GM15510 (cell line): ENCODE measurements around the gene MYO10.

Source experiments
- POLR2A ChIP-seq: IDR thresholded peaks from 3 replicates; pipeline ENCODE4 v1.6.1; 2011; ENCODE audit warnings: borderline replicate concordance; ENCODE audit not compliant: insufficient read length; ENCODE audit errors: extremely low read depth

MYO10 gene

GRCh38 chr5:16936150-16936988 is at the start of gene MYO10:
Gene MYO10 (minus strand): TSS chr5:16936288. CDS start chr5:16935808, 480 bp downstream.
- TF ChIP-seq POLR2A = peak; percentile 12

GRCh38 chr5:16983972-16984371 is 47.9 kb upstream of the MYO10 start:
- no peak for TF ChIP-seq POLR2A

DNA sequence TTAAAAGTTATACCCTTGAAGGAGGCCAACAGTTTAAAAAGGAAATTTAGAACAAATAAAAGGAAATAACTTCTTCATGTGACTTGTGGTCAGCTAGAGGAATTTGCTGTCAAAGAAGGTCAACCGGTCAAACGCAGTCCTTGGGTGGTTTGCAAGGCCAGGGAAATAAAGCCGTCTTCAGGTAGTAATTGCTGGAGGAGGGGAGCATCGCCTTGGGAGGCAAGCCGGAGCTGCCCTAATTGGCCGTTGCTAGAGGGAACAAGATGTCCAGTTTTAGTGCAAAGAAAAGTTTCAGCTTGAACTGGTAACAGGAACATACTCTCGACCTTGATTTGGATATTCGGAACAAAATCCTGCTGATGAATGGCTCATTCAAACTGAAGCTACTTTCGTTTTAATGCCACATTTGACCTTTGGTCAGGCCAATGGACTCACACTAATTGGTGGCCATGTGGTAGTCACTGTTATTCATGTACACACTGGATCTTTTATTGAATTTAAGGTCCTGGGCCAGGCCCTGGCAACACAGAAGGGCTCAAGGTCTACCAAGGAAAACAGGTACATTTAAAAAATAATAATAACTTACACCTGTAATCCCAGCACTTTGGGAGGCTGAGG is 47.0 kb upstream of the MYO10 start:
- TF ChIP-seq POLR2A = no peak

DNA sequence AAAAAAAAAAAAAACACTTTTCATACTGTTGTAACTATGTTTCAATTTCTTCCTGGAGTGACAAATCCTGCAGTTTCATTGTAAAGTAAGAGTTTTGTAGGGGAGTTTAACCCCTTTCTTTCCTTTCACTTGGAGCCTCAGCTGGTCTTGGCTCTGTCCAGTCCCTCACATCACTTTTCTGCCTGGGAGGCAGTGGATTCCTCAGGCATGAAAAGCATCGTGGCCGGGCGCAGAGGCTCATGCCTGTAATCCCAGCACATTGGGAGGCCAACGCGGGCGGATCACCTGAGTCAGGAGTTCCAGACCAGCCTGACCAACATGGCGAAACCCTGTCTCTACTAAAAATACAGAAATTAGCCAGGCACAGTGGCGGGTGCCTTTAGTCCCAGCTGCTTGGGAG is 45.6 kb upstream of the MYO10 start:
- no peak for TF ChIP-seq POLR2A

DNA sequence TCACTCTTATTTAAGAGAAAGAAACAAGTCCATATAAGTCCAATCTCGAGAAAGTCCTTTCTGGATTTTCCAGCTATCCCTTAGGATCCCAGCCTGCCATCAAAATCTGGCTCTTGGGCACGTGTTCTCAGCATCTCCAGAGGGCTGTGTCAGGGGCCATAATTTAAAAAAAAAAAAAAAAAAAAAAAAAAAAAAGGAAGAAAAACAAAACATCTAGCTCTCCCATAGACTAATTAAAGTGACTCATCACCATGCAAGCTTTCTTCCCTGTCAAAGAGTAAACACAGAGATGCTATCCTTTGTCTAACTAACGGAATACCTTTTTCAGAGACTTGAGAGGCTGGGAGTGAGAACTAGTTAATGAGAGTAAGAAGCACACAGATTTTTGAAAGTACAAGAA is 44.9 kb upstream of the MYO10 start:
- no peak for TF ChIP-seq POLR2A

GRCh38 chr5:16978296-16978695 is 42.2 kb upstream of the MYO10 start:
- no peak for TF ChIP-seq POLR2A

DNA sequence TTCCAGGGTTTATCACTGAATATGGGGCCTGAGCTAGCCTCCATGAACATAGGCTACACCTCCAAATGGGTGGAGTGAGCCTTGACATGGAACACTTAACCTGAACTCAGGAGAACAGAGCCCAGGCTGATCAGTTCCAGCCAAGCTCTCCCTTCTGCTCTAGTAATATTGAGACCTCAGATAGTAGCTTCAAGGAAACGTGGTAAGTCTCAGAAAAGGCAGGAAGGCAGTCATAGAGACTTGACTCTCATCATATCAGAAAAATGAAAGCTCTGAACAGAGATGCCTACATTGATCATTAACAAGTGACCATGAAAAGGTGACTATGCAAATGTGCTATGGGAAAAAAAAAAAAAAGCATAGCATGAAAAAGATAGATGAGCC is 40.5 kb upstream of the MYO10 start:
- TF ChIP-seq POLR2A = no peak

DNA sequence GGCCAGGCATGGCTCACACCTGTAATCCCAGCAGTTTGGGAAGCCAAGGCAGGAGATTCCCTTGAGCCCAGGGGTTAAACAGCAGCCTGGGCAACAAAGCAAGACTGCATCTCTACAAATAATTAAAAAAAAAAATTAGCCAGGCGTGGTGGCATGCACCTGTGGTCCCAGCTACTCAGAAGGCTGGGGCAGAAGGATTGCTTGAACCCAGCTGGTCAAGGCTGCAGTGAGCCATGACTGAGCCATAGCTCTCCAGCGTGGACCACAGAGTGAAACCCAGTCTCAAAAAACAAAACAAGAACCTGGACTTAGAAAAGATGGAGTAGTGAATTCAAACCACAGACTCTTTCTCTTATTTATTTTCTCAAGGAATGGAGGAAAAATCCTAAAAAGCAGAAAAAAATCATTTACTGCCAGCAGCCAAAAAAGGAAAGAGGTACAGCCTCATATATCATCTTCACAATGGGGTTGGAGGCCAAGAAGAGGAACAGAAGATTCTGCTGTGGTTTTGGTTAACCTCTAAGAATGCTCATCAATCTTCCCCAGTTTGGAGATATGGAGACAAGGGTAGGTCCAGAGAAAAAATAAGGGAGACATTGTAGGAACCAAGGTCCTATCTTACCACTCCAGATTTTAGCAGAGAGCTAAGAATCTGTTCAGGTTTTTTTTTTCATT is 40.0 kb upstream of the MYO10 start:
- no peak for TF ChIP-seq POLR2A

DNA sequence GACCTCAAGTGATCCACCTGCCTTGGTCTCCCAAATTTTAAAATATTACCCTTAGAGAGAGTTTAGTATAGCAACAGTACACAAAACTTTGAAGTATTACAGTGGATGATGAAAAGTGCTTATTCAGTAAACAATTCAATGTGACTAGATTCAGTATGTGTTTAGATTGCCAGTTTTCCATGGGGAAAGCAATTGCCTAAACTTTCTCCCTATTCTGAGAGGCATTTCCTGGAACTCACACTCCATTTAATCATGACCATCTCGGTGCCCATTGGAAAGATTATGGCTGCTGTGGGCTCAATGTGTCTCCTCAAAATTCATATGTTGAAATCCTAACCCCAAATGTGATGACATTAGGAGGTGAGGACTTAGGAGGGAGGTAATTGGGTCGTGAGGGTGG is 38.9 kb upstream of the MYO10 start:
- no peak for TF ChIP-seq POLR2A

- TF ChIP-seq POLR2A = no peak
Observed at GRCh38 chr5:16970826-16971225, 34.7 kb upstream of the MYO10 start.

GRCh38 chr5:16970260-16970659 is 34.2 kb upstream of the MYO10 start:
- TF ChIP-seq POLR2A = no peak

- no peak for TF ChIP-seq POLR2A
Observed at GRCh38 chr5:16965581-16965980, 29.5 kb upstream of the MYO10 start.

- no peak for TF ChIP-seq POLR2A
Observed at GRCh38 chr5:16963821-16964220, 27.7 kb upstream of the MYO10 start.

DNA sequence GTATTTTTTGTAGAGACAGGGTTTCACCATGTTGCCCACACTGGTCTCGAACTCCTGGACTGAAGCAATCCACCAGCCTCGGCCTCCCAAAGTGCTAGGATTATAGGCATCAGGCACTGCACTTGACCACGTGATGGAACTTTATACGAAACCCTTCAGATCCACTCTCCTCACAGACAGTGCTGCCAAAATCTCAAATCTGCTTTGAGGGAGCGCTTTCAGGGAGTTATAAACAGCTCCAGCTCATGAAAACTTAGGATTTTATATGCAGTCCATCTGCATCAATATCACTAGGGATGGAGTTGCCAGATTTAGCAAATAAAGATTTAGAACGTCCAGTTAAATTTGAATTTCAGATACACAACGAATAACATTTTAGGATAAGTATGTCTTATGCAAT is 25.0 kb upstream of the MYO10 start:
- no peak for TF ChIP-seq POLR2A
